Adipocyte (in vitro differentiated cells): ENCODE data around the gene NR2F1-AS1.

Experiments used
- DNase-seq: peaks from one replicate; pipeline ENCODE4 v3.0.0-alpha.2; 2015; ENCODE audit warnings: low read depth
- H3K27me3 ChIP-seq: replicated peaks from 2 replicates; pipeline ENCODE4 v1.7.0; 2013; ENCODE audit warnings: mild to moderate bottlenecking, low read length, moderate library complexity; ENCODE audit not compliant: control insufficient read depth, insufficient read depth
- H3K36me3 ChIP-seq: 2 replicates; pipeline ENCODE4 v1.7.0; 2013; ENCODE audit warnings: low read length, mild to moderate bottlenecking, moderate library complexity; ENCODE audit not compliant: control insufficient read depth, insufficient read depth, severe bottlenecking
- H3K4me1 ChIP-seq: 2 replicates; pipeline ENCODE4 v1.7.0; 2013; ENCODE audit warnings: mild to moderate bottlenecking, low read length, moderate library complexity; ENCODE audit not compliant: control insufficient read depth, insufficient read depth
- H3K4me3 ChIP-seq: 2 replicates; pipeline ENCODE4 v1.7.0; 2013; ENCODE audit warnings: mild to moderate bottlenecking, low read length, moderate library complexity
- H3K9ac ChIP-seq: 2 replicates; pipeline ENCODE4 v1.7.0; 2013; ENCODE audit warnings: mild to moderate bottlenecking, low read length, moderate library complexity
- H3K9me3 ChIP-seq: 2 replicates; pipeline ENCODE4 v1.7.0; 2013; ENCODE audit warnings: mild to moderate bottlenecking, low read length, moderate library complexity; ENCODE audit not compliant: control insufficient read depth

The NR2F1-AS1 gene

GRCh38 chr5:93610581-93611272 is 29.7 kb upstream of the NR2F1-AS1 start:
- no peak for DNase-seq
- Histone ChIP-seq H3K4me3 (no peak overlapping the region), H3K36me3 (no peaks in the 10 kb centered on the region), H3K9ac (no peak overlapping the region), H3K9me3 (peaks cover 8% of the 10 kb centered on the region), H3K27me3 (peaks cover 68% of the 10 kb centered on the region), H3K4me1 (peaks cover 15% of the 10 kb centered on the region)

GRCh38 chr5:93609762-93610161 is 28.7 kb upstream of the NR2F1-AS1 start:
- no peaks in the 10 kb centered on the region for H3K36me3 ChIP-seq
- no peak overlapping the region for H3K9ac ChIP-seq
- H3K4me1 ChIP-seq: peaks cover 15% of the 10 kb centered on the region
- H3K4me3 ChIP-seq: no peak overlapping the region
- peaks cover 8% of the 10 kb centered on the region for H3K9me3 ChIP-seq
- peaks cover 78% of the 10 kb centered on the region for H3K27me3 ChIP-seq
- DNase-seq: no peak

GRCh38 chr5:93608855-93609254 is 27.8 kb upstream of the NR2F1-AS1 start:
- no peaks in the 10 kb centered on the region for H3K36me3 ChIP-seq
- no peak overlapping the region for H3K4me3 ChIP-seq
- H3K9me3 ChIP-seq: peaks cover 8% of the 10 kb centered on the region
- H3K9ac ChIP-seq: no peak overlapping the region
- no peak for DNase-seq
- peaks cover 78% of the 10 kb centered on the region for H3K27me3 ChIP-seq
- peaks cover 15% of the 10 kb centered on the region for H3K4me1 ChIP-seq

- H3K9ac ChIP-seq: no peak overlapping the region
- peaks cover 12% of the 10 kb centered on the region for H3K4me1 ChIP-seq
- no peaks in the 10 kb centered on the region for H3K36me3 ChIP-seq
- H3K27me3 ChIP-seq: peaks cover 71% of the 10 kb centered on the region
- peak; percentile 85 for DNase-seq
- H3K4me3 ChIP-seq: peak overlapping the region; percentile 40
- peaks cover 8% of the 10 kb centered on the region for H3K9me3 ChIP-seq
These were observed 26.6 kb upstream of the NR2F1-AS1 start for GRCh38 chr5:93607367-93608258.

- DNase-seq: no peak
- Histone ChIP-seq H3K4me1 (peaks cover 7% of the 10 kb centered on the region), H3K9me3 (peaks cover 7% of the 10 kb centered on the region), H3K4me3 (no peak overlapping the region), H3K9ac (no peak overlapping the region), H3K27me3 (peaks cover 72% of the 10 kb centered on the region), H3K36me3 (no peaks in the 10 kb centered on the region)
These were observed 25.3 kb upstream of the NR2F1-AS1 start for GRCh38 chr5:93606382-93606752.

- Histone ChIP-seq H3K4me1 (peaks cover 7% of the 10 kb centered on the region), H3K36me3 (no peaks in the 10 kb centered on the region), H3K9me3 (no peaks in the 10 kb centered on the region), H3K9ac (no peak overlapping the region), H3K27me3 (peaks cover 61% of the 10 kb centered on the region), H3K4me3 (no peak overlapping the region)
- DNase-seq: no peak
These were observed 23.9 kb upstream of the NR2F1-AS1 start for GRCh38 chr5:93604644-93605515.

DNA sequence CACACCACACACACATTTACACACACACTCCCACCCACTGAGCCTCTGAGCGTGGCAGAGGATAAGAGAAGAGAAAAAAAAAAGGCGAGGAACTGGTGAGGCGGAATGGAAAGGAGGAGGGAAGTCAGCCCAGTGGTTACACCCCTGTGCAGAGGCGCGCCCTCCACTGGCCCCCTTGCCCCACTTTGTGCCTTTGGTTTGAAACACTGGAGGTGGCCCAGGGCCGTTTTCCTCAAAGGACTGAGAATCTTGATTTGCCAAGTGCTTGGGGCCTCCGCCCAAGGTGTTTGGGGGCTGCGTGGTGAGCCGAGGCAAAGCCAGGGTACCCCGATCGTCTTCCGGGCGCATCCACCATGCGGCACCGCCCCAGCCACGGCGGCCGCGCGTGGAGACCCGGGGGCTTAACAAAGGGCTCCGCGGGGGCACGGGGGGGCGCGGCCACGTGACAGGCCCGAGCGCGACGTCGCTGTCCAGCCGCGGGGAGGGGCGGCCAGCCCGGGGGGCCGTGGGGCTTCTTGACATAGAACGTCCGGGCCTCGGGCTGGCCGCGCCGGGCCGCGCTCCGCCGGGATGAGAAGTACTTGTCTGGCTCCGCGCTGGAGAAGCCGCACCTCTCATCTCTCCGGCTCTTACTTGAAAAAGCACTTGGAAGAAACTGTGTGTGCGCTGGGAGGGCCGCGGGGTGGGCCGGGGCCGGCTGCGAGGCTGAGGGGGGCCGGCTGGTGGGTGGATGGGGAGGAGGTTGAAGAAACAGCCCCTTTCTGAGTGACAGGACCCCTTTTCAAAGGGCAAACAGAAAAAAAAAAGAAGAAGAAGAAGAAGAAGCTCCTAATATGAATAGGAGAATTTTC is 23.0 kb upstream of the NR2F1-AS1 start:
- Histone ChIP-seq H3K4me1 (peaks cover 7% of the 10 kb centered on the region), H3K36me3 (no peaks in the 10 kb centered on the region), H3K27me3 (peaks cover 54% of the 10 kb centered on the region), H3K9ac (no peak overlapping the region), H3K9me3 (no peaks in the 10 kb centered on the region), H3K4me3 (peak overlapping the region; percentile 51)
- DNase-seq: peak; percentile 38

DNA sequence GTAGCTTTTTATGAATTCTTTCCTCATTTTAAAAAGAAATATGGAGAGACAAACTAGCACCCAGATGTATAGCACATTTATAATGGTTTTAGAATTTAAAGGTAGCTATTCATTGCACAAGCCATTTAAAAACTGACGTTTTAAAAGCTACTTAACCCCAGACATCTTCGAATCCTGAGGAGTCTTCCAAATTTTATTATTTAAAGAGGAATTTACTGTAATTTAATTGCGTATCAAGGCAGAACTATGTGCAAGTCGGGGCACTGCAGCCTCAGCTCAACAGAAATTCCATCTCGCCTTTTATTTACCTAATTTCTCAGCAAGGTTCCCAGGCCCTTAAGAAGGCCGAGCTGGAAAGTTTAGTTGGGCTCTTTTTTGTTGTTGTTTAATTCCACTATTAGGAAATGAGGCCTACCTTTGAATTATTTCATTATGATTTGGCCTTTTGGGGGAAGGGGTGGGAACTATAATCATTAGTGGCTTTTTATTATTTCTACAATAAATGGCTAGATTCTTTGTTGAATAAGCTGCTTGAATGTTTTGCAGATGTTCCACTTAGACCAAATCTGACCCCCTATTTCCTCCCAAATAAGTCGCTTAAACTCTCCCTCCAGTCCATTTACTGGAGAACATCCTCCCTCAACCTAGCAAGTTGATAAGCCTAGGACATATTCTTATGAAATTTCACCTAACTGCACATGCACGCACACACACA is 22.2 kb upstream of the NR2F1-AS1 start:
- H3K4me1 ChIP-seq: peaks cover 7% of the 10 kb centered on the region
- no peaks in the 10 kb centered on the region for H3K36me3 ChIP-seq
- DNase-seq: no peak
- peaks cover 49% of the 10 kb centered on the region for H3K27me3 ChIP-seq
- no peak overlapping the region for H3K4me3 ChIP-seq
- H3K9ac ChIP-seq: no peak overlapping the region
- no peaks in the 10 kb centered on the region for H3K9me3 ChIP-seq

- Histone ChIP-seq H3K27me3 (peaks cover 45% of the 10 kb centered on the region), H3K9me3 (no peaks in the 10 kb centered on the region), H3K9ac (no peak overlapping the region), H3K4me1 (peaks cover 4% of the 10 kb centered on the region), H3K36me3 (no peaks in the 10 kb centered on the region), H3K4me3 (no peak overlapping the region)
- no peak for DNase-seq
These were observed 21.4 kb upstream of the NR2F1-AS1 start for GRCh38 chr5:93602241-93603077.
